SH-SY5Y (cell line): ENCODE results near the gene ARHGAP31.

ENCODE experiments used
- GATA2 ChIP-seq: IDR thresholded peaks from 2 replicates; pipeline ENCODE4 v1.6.1; 2011; ENCODE audit warnings: mild to moderate bottlenecking, low read depth, low read length
- GATA3 ChIP-seq: IDR thresholded peaks from 2 replicates; pipeline ENCODE4 v1.6.1; 2011; ENCODE audit warnings: low read depth, mild to moderate bottlenecking, low read length, moderate library complexity

GRCh38 chr3:119469418-119470189, 175.4 kb downstream of the ARHGAP31 start:
- TF ChIP-seq GATA2: no peak
- TF ChIP-seq GATA3: no peak
